NCI-H460 (cell line): ENCODE measurements around the gene PTPRD. TPM values are rescaled to one million over a fixed set of nuclear protein-coding genes. Genes with fewer than 3 reads are reported as not detected.

Source experiments
- DNase-seq: peaks from one replicate; pipeline ENCODE4 v3.0.0-alpha.2; 2016; ENCODE audit warnings: low read depth; ENCODE audit errors: extremely low read depth
- small RNA-seq, 2 experiments: library from RNA; depleted of rRNA; stranded (forward); fragments of <200 nt; gene quantifications; one replicate each; pipeline ENCODE3, GENCODE V24; 2014
- total RNA-seq: library from RNA; depleted of rRNA; stranded (reverse); fragments of >200 nt; shearing (Covaris generic); gene quantifications from 2 replicates; pipeline ENCODE4 v1.2.3, GENCODE V29; 2014

Gene PTPRD
- total RNA-seq, 1 experiment from 2014 or later, result 45.3 TPM

DNA sequence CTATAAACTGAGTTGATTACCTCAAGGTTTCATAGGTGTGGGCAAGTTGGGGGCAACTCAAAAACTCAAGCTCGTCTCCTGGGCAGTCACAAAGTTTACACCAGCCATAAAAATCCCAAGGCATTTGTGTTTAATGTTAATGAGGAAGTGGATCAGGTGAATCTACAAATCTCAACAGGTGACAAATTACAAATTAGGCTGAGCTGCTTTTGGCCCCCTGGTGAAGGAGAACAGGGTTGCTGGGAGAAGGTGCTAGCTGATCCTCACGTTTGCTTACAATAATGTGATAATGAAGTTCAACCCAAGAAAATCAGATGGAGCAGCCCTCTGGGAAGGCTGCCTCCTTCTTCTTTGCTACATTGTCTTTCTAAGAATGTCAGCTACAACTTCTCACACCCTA is 2324.8 kb downstream of the PTPRD start:
- no peak for DNase-seq

DNA sequence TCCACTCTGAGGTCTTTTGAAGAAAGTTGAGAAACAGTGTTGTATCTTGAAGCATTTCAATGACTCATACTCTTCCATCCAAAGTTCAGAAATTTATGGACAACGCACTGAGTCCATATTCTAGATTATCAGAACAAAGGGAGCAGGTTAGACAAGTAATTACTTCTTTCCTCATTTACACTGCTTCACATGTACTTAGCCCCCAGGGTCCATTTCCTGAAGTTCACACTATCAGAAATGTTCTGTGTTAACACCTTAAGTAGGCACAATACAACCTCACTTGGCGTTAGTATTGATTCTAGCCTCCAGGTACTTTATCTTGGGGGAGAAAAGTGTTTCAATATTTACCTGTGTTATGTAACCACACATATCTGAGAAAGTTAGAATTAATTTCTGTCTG is 2325.3 kb downstream of the PTPRD start:
- no peak for DNase-seq

DNA sequence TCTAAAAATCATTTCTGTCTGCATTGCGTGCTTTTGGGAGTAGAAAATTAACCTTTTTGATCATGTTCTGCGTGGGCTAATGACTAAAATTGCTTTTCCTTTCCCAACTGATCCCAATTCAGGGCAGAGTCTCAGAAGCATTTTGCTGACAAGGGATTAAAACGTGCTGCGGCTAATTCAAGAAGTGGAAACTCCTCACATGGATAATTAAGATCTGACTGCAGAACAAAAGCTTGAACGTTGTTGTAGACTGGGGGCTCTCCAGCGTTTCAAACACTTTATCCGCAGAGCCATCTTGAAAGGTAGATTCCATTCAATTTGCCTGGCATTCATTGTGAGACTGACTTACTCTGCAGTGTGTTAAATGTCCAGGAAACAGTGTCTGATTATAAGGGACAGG is 2327.9 kb downstream of the PTPRD start:
- DNase-seq, result no peak

DNA sequence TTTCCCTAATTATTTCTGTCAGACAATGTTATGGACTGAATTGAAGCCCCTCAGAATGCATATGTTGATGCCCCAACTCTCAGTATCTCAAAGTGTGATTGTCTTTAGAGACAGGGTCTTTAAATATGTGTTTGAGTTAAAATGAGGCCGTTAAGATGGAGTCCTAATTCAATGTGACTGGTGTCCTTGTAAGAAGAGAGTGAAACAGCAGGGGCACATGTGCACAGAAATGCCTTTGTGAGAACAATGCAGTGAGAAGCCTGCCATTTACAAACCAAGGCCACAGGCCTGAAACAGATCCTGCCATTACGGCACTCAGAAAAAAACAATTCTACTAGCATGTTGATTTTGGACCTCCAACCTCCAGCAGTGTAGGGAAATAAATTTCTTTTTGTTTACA is 2330.3 kb downstream of the PTPRD start:
- DNase-seq, result no peak

DNA sequence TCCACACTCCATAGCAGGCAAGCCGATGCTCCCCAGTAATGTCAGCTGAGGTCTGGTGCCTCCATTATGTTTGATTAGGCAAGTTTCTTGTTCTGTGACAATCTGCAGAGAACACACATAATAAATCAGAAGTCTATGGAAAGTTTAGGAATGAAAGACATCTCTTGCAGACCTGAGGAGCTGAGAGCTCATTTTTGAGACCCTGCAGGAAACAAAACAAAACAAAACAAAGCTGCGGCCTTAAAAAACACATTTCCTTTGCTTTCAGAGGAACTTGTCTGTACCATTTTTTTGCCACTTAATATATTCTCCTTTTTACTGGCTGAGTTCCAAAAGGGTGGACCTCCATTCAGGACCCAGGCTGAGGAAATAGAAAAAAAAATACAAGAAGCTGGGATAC is 2332.0 kb downstream of the PTPRD start:
- DNase-seq, result no peak

DNA sequence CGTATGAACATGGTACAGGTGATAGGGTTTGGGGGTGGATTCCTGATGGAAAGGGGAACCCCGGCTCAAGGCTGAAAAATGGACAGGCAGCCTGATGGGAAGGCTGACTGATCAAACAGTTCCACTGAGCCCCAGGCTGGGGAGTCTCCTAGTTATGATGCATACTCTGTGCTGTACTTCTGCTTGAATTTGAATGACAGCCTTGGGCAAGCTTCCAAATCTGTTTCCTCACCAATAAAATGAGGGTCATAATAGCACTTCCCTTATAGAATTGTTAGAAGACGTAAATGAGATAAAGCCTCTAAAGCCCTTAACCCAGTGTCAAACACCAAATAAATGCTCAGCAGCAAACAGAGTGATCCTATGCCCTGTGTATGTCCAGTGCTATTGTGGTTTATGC is 2334.8 kb downstream of the PTPRD start:
- DNase-seq, result no peak

DNA sequence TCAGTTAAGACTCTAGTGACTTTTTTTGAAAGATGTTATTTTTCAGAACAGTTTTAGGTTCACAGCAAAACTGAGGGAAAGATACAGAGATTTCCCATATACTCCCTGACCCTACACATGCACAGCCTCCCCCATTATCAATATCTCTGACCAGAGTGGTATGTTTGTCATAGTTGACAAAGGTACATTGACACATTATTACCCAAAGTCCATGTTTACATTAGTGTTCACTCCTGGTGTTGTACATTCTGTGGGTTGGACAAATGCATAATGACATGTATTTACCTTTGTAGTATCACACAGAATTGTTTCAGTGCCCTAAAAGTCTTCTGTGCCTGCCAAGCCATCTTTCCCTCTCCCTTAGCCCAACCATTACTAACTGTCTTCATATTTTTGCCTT is 2342.6 kb downstream of the PTPRD start:
- no peak for DNase-seq

DNA sequence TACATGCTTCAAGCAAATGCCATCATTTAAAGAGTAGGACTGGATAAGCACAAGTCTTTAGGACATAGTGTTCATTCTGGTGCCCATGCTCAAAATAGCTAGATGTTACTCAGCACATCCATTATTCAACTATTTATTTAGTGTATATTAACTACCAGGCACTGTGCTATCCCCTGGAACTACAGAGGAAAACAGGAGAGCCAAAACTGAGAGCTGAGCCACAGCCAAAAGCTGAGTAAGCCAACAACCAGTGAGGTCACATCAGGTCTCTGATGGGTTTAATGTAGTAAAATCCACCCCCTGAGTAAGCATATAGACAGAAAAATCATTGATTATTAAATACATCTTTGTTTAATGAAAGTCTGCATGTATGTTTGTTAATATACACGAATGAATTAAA is 2343.9 kb downstream of the PTPRD start:
- DNase-seq, result no peak

DNA sequence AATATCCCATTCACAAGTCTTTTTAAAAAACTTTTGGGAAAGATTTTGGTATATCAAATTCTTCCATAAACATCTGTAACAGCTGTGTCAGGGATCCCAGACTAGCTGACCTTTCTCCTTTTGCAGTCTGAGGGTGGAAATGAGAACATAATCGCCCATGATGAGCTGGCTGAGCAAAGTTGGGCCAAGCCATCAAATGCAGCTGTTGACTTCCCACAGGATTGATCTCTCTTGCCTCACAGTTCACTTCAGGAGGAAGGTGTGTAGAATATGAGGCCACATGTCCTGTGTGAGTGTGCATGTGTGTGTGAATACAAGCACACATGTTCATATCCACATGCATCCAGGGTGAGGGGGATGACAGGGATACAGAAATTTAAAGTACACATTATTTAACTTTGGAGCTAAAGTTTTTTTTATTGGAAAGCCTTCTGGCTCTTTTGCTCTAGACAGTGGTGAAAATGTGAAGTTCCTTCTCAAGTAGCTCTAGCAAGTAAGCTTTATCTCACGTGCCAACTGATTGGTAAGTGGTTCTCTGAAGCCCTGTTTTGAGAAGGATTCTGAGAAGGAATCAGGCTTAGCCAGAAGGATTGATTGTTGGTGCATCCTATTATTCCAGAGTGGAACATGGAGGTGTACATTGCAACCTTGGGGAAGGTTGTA is 2344.5 kb downstream of the PTPRD start:
- DNase-seq, result no peak

DNA sequence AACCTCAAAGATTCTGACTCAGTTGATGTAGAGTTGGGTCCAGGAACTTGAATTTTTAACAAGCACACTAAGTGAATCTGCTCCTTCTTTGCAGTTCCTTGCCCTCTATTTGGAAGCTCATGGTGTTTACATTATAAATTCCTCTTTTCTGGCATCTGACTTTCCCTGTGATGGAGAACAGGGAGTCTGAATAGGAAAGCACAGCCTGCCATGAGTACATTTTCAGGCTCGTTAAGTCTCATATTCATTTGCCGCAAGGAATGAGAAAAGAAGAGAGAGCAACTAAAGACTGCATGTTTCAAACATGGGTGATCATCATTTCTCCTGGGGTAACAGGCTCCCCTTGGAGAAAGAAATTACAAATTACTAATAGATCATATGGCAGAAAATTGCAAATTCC is 2345.2 kb downstream of the PTPRD start:
- DNase-seq, result no peak

DNA sequence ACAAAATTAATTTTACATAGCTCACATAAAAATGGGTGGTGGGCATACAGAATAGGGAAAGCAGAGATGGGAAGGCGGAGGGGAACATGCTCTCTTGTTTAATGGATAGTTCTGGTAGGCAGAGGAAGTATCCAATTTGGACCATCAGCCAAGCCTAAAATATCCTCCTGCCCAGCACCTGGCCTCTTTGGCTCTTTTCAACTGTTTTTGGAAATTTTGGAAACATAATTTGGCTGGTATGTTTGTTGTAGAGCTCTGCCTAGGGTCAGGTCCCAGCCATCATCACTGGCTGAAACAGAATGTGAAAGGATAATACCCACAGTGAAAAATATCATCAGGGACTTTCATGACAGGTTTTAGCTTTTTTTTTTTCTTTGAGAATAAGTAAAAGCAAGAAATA is 2345.9 kb downstream of the PTPRD start:
- no peak for DNase-seq

DNA sequence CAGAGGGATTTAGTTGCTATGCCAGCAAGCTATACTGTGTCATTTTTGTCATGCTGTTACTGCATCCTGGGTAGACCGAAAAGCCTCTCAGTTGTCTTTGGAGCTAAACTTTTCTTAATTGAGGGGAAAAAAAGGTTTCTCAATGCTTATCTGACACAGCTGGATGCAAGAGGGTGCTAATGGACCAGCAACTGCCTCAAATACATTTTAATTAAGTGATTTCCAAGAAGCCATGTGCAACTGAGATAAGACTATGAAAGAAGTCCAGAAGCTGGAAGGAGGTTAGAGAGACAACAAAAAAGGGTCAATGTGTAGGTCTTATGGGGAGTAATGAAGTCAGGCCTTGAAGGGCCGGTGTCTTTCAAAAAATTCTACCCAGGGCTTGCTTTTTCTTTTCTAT is 2347.5 kb downstream of the PTPRD start:
- DNase-seq, result no peak

Small RNAs within 50 kb of the gene (small RNA-seq; reads per million reads assigned to genes)
- gene AL135790.2 (0 reads per million in 2 experiments), gene RNU7-185P (0 reads per million in 2 experiments)
